ENCODE measurements around the gene SHOX.
A peak's percentile ranks its signal among the peaks of the same experiment; 100 is the strongest.

Gene SHOX

DNA sequence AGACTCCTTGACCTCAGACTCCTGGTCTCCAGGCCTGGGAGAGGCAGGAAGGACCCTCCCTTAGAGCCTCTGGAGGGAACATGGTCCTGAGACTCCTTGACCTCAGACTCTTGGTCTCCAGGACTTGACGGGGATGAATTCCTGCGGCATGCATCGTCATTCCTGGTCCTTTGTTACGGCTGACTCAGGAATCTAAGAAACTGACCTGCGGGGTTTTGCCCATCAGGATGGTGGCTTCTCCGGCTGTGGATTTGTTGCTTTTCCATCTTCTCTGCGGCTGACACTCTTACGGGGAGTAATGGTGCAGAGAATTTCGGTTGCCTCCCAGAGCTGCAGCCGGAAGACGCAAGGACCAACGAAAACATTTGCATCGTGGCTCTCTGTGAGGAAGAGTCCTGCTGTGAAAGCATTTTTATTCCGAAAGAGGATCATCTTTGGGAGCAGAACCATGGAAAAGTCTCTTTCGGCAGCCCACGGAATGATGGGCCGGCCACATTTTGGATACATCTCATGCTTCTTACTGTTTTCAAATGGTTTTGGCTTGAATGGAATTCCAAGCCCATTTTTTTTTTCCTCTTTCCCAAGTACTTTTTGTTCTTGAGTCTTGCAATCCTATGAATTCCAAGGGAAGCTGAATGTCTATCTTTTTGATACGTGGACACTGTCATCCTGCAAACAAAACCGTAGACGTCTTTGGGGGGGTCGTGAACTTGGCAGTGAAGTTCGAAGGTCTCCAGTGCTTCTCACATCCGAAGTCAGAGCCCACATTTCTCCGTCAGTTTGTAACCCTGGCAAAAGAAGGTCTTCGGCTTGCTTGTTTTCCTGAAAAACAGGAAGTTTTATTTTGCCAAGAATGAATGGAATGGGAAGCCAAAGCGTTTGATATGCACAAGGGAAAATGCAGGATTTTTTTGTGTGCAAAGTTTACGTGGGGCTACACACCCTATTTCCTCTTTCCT lies 36.5 kb downstream of the SHOX start:
- Mint-ChIP-seq H3K27me3 (no peaks in the 10 kb centered on the region), H3K36me3 (no peaks in the 10 kb centered on the region), H3K9me3 (no peaks in the 10 kb centered on the region), H3K4me1 (no peaks in the 10 kb centered on the region), H3K27ac (no peak overlapping the region), H3K4me3 (no peak overlapping the region)

DNA sequence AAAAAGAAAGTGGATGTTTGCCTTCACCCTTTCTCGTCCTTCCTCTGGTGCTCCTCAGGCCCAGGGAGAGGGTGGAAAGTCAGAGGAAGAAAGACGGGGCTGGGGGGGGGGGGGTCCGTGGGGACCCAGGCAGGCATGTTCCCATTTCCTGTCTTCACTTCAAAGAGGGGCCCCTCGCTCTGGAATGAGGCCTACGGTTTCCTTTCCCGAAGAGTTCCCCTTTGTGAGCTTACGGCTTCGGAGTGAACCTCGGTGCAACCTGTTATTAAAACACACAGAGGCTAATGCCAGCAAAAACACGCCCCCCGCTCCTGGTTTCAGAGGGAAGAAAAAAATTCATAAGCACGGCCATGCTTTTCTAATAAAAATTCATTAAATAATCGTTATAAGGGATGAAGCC lies 40.1 kb downstream of the SHOX start:
- H3K36me3 Mint-ChIP-seq, result no peaks in the 10 kb centered on the region
- no peaks in the 10 kb centered on the region for H3K4me1 Mint-ChIP-seq
- no peak overlapping the region for H3K27ac Mint-ChIP-seq
- peaks cover 5% of the 10 kb centered on the region for H3K27me3 Mint-ChIP-seq
- no peak overlapping the region for H3K4me3 Mint-ChIP-seq
- H3K9me3 Mint-ChIP-seq, result no peaks in the 10 kb centered on the region

DNA sequence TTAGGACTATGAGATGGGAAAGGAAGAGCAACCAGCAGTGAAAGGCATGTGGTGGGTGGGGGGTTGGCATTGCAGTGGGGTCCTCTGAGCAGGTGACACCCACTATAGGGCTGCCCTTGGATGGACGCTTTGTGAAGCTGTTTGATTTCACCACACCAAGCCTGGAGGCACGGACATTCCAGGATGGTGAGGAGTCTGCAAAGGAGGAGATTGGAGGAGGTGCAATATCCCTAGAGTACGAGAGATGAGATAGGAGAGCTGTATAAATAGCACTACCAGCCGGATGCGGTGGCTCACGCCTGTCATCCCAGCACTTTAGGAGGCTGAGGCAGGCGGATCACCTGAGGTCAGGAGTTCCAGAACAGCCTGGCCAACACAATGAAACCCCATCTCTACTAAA lies 42.3 kb downstream of the SHOX start:
- Mint-ChIP-seq H3K4me1 (no peaks in the 10 kb centered on the region), H3K27ac (no peak overlapping the region), H3K36me3 (no peaks in the 10 kb centered on the region), H3K9me3 (no peaks in the 10 kb centered on the region), H3K27me3 (peaks cover 5% of the 10 kb centered on the region), H3K4me3 (no peak overlapping the region)

DNA sequence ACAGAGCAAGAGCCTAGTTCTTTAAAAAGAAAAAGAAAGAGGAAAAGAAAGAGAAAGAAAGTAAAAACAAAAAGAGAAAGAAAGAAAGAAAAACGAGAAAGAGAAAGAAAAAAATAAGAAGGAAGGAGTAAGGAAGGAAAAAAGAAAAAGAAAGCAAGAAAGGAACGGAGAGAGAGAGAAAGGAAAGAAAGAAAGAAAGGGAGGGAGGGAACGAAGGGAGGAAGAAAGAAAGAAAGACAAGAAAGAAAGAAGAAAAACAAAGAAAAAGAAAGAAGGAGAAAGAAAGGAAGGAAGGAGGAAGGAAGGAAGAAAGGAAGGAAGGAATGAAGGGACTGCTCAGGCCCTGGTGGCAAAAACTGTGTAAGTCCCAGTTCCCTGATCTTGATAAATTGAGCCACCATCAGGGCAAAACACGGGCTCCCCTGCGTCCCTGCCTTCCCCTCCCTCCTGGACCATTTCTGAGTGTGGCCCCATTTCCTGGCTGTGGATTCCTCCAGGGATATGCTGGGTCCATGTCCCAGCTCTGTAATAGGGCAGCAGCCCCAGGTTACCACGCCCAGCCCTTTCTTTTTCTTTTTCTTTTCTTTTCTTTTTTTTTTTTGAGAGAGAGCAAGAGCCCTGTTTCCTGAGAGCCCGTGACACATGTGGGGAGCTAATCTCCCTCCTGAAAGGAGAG lies 44.8 kb downstream of the SHOX start:
- no peak overlapping the region for H3K4me3 Mint-ChIP-seq
- peaks cover 5% of the 10 kb centered on the region for H3K27me3 Mint-ChIP-seq
- no peaks in the 10 kb centered on the region for H3K9me3 Mint-ChIP-seq
- H3K36me3 Mint-ChIP-seq, result no peaks in the 10 kb centered on the region
- no peak overlapping the region for H3K27ac Mint-ChIP-seq
- no peaks in the 10 kb centered on the region for H3K4me1 Mint-ChIP-seq

DNA sequence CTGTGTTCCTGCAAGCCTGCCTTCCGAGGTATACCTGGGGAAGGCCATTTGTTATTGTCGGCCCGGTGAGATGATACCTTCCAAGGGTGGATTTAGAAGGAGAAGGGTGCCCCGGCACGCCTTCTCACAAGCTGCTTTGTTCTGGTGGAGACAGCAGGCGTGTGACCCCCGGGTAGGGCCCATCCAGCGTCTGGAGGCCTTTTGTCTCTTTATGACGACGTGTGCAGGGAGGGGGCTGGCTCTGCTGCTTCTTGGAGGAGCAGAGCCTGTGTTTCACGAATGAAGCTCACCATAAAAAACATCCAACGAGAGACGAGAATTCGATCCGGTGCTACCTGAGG lies 45.3 kb downstream of the SHOX start:
- Mint-ChIP-seq H3K36me3 (no peaks in the 10 kb centered on the region), H3K4me1 (no peaks in the 10 kb centered on the region), H3K27ac (no peak overlapping the region), H3K9me3 (no peaks in the 10 kb centered on the region), H3K27me3 (peaks cover 5% of the 10 kb centered on the region), H3K4me3 (no peak overlapping the region)

DNA sequence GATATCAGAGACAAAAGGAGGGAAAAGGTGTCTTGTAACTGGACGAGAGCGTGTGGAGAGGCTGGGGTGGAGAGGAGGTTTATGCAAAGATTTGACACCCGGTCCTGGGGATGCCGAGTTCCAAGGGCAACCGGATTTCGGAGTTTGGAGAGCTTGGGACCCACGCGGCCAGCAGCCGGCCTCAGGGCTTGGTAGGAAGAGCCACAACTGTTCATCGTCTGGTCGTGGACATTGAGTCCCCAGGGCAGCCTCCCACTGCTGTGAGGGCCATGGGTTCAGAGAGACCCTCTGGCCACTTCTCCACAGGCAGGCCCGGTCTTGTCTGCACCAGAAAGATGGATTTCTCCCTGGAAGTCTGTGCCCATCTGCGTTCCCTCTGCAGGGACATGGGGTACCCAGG lies 46.8 kb downstream of the SHOX start:
- Mint-ChIP-seq H3K4me3 (no peak overlapping the region), H3K36me3 (no peaks in the 10 kb centered on the region), H3K9me3 (no peaks in the 10 kb centered on the region), H3K27me3 (peaks cover 5% of the 10 kb centered on the region), H3K27ac (no peak overlapping the region), H3K4me1 (no peaks in the 10 kb centered on the region)

DNA sequence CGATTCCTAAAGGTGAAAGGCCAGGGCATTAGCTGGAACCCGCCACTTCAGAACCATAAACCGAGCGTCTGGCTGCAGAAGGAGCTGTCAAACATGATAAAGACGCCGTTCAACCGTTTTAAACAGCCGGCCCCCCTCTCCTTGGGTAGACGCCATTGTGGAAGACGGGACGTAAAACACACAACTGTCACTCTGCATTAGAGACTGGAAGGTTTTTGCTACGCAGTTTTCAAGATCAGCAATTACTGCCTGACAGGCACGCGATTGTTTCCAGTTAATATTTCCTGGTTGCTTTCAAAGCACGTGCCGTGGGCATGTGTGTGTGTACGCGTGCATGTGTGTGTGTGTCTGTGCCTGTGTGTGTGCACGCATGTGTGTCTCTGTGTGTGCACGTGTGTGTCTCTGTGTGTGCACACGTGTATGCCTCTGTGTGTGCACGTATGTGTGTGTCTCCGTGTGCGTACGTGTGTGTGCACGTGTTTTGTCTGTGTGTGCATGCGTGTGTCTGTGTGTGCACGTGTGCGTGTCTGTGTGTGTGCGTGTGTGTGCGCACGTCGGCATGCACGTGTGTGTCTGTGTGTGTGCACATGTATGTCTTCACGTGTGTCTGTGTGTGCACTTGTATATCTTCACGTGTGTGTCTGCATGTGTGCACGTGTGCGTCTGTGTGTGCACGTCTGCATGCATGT lies 48.8 kb downstream of the SHOX start:
- no peak overlapping the region for H3K4me3 Mint-ChIP-seq

DNA sequence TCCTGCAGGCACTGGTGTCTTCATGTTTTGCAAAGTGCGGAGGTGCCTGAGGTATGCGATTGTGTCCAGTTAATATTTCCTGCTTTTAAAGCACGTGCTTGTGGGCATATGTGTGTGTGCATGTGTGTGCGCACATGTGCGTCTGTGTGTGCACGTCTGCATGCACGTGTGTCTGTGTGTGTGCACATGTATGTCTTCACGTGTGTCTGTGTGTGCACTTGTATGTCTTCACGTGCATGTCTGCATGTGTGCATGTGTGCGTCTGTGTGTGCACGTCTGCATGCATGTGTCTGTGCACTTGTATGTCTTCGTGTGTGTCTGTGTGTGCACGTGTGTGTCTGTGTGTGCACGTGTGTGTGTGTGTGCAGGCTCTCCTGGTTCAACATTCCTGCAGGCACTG lies 49.5 kb downstream of the SHOX start:
- Mint-ChIP-seq H3K27me3 (no peaks in the 10 kb centered on the region), H3K4me3 (no peak overlapping the region), H3K9me3 (no peaks in the 10 kb centered on the region), H3K36me3 (no peaks in the 10 kb centered on the region), H3K4me1 (no peaks in the 10 kb centered on the region), H3K27ac (no peak overlapping the region)

More for the DNA sequence above, 48.8 kb downstream of the SHOX start:
- Mint-ChIP-seq H3K27ac (no peak overlapping the region), H3K9me3 (no peaks in the 10 kb centered on the region), H3K36me3 (no peaks in the 10 kb centered on the region), H3K4me1 (no peaks in the 10 kb centered on the region), H3K27me3 (no peaks in the 10 kb centered on the region)

DNA sequence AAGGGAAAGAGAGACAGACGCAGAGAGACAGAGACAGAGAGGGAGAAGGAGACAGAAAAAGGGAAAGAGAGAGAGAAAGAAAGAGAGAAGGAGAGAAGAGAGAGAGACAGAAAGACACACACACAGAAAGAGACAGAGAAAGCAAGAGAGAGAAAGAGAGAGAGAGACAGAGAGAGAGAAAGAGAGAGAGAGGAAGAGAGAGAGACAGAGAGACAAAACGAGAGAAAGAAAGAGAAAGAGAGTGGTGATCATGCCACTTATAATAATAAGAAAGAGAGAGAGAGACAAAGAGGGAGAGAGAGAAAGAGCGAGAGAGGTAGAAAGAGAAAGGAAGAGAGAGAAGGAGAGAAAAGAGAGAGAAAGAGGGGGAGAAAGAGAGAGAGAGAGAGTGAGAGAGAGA lies 51.4 kb downstream of the SHOX start:
- no peak overlapping the region for H3K4me3 Mint-ChIP-seq
- H3K27ac Mint-ChIP-seq, result no peak overlapping the region
- no peaks in the 10 kb centered on the region for H3K9me3 Mint-ChIP-seq
- no peaks in the 10 kb centered on the region for H3K36me3 Mint-ChIP-seq
- H3K4me1 Mint-ChIP-seq, result no peaks in the 10 kb centered on the region
- H3K27me3 Mint-ChIP-seq, result no peaks in the 10 kb centered on the region

DNA sequence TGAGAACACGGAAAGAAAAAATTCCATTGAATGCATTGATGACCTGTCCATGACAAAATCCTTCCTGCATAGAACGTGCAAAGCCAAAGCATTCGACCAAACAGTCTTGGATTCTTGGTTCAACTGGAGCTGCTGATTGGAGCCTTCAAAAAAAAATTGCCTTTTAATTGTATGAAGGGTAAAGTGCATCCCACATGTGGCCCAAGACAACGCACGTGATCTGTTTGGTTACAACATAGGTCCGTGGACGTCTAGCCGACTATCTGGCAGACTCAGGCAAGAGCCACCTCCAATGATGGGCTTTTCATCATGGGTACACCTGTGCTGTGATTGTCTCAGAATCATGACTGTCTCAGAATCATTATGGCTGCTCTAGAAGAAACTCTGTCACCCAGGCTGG lies 52.3 kb downstream of the SHOX start:
- Mint-ChIP-seq H3K27me3 (no peaks in the 10 kb centered on the region), H3K4me1 (no peaks in the 10 kb centered on the region), H3K36me3 (no peaks in the 10 kb centered on the region), H3K9me3 (no peaks in the 10 kb centered on the region), H3K27ac (no peak overlapping the region), H3K4me3 (no peak overlapping the region)

DNA sequence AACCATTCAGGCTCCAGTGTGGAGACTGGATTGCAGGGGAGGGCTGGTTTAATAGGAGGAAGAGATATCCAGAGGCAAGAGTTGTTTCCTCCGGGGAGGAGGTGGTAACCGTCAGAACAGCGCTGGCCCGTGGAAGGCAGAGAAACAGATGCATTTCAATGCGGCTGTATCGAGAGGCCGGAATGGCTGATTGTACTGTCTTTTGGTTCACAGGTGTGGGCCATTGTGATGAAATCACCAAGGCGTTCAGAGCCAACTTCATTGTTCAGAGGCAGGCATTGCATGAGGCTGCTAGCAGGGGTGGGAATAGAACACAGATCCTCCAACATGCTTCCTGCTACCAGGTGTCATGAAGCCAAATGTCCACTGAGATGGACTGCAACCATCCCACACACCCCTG lies 53.0 kb downstream of the SHOX start:
- Mint-ChIP-seq H3K27me3 (no peaks in the 10 kb centered on the region), H3K27ac (no peak overlapping the region), H3K9me3 (no peaks in the 10 kb centered on the region), H3K36me3 (no peaks in the 10 kb centered on the region), H3K4me3 (no peak overlapping the region), H3K4me1 (no peaks in the 10 kb centered on the region)

DNA sequence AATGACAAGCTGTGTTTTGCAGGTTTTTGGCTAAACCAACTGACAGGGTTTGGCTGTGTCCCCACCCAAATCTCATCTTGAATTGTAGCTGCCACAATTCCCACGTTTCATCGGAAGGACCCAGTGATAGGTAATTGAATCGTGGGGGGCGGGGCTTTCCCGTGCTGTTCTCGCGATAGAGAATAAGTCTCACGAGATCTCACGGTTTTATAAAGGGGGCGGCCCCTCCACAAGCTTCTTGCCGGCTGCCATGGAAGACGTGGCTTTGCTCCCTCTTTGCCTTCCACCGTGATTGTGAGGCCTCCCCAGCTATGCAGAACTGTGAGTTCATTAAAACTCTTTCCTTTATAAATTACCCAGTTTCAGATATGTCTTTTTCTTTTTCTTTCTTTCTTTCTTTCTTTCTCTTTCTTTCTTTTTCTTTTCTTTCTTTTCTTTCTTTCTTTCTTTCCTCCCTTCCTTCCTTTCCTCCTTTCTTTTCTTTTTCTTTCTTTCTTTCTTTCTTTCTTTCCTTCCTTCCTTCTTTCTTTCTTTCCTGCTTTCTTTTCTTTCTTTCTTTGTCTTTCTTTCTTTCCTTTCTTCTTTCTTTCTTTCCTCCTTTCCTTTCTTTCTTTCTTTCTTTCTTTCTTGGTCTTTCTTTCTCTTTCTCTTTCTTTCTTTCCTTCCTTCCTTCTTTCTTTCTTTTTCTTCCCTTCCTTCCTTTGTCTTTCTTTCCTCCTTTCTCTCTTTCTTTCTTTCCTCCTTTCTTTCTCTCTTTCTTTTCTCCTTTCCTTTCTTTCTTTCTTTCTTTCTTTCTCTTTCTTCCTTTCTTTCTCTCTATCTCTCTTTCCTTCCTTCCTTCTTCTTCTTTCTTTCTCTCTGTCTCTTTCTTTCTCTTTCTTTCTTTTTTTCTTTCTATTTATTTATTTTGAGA lies 54.8 kb downstream of the SHOX start:
- no peaks in the 10 kb centered on the region for H3K27me3 Mint-ChIP-seq
- H3K27ac Mint-ChIP-seq, result no peak overlapping the region
- no peaks in the 10 kb centered on the region for H3K9me3 Mint-ChIP-seq

DNA sequence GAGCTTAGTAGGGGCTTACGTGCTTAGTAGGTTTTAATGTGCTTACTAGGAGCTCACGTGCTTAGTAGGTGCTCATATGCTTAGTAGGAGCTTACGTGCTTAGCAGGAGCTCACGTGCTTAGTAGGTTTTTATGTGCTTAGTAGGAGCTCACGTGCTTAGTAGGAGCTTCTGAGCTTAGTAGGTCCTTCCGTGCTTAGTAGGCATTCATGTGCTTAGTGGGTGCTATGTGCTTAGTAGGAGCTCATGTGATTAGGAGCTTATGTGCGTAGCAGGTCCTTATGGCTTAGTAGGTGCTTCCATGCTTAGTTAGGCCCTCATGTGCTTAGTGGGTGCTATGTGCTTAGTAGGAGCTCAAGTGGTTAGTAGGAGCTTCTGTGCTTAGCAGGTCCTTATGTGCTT lies 59.4 kb downstream of the SHOX start:
- no peaks in the 10 kb centered on the region for H3K4me1 Mint-ChIP-seq
- H3K9me3 Mint-ChIP-seq, result no peaks in the 10 kb centered on the region
- H3K36me3 Mint-ChIP-seq, result no peaks in the 10 kb centered on the region
- no peaks in the 10 kb centered on the region for H3K27me3 Mint-ChIP-seq
- no peak overlapping the region for H3K4me3 Mint-ChIP-seq
- no peak overlapping the region for H3K27ac Mint-ChIP-seq

More for the DNA sequence above, 54.8 kb downstream of the SHOX start:
- Mint-ChIP-seq H3K4me1 (no peaks in the 10 kb centered on the region), H3K4me3 (no peak overlapping the region), H3K36me3 (no peaks in the 10 kb centered on the region)

DNA sequence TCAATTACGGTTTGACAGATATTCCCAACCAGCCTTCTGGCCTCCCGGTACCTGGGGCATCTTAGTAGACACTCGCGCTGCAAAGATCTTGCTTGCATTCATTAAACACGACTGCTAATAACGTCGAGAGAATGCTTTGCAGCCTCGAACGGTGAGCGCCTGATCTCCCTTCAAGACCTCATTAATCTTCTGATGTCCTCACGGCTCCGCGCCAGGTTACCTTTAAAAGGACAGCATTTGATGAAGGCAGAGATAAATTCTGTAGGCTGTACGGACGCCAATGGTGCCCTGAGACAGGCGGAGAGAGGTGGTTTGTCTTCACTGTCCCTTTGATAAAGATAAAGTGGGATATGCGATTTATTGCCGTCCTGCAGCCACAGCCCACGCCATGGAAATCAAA lies 64.2 kb downstream of the SHOX start:
- Mint-ChIP-seq H3K27me3 (peaks cover 10% of the 10 kb centered on the region), H3K9me3 (peaks cover 7% of the 10 kb centered on the region), H3K27ac (no peak overlapping the region), H3K4me1 (peaks cover 7% of the 10 kb centered on the region), H3K4me3 (no peak overlapping the region), H3K36me3 (peaks cover 2% of the 10 kb centered on the region)

DNA sequence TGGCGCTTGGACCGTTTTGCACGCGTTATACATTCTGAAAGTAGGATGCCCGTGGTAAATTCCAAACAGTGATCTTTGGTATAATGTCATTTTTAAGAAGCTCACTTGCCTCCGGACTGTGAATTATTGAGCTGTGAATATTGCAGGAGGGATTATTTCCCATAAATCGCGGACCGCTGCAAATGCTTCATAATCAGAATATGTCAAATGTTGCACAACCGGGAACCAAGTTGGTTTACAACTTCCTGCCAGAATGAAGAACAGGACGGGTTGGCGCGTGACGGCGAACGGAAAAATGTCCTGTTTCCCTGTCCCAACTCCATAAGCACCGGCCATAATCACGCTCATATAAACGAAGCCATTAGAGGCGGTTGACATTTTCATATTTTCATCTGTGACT lies 67.6 kb downstream of the SHOX start:
- Mint-ChIP-seq H3K9me3 (peaks cover 12% of the 10 kb centered on the region), H3K27ac (no peak overlapping the region), H3K36me3 (peaks cover 2% of the 10 kb centered on the region), H3K27me3 (peaks cover 10% of the 10 kb centered on the region), H3K4me1 (peaks cover 7% of the 10 kb centered on the region), H3K4me3 (peak overlapping the region; percentile 44)
